Measurements from ENCODE around the gene RFC1. TPM values are rescaled to one million over a fixed set of nuclear protein-coding genes. Genes with fewer than 3 reads are reported as not detected.

Gene RFC1
- total and polyA plus RNA-seq, 2 experiments from 2014 or later = 39.5 to 46.3 TPM

GRCh38 chr4:39243462-39243861, 122.7 kb downstream of the RFC1 start:
- Histone ChIP-seq H3K36me3 (ENCODE audit: low read depth) (peaks cover 17% of the 10 kb centered on the region), H3K4me2 (ENCODE audit: unreplicated experiment) (no peak overlapping the region), H4K20me1 (ENCODE audit: insufficient read depth) (no peaks in the 10 kb centered on the region), H3K9me2 (ENCODE audit: insufficient read depth) (no peaks in the 10 kb centered on the region), H3K4me1 (ENCODE audit: insufficient read depth) (no peaks in the 10 kb centered on the region), H3F3A (ENCODE audit: insufficient read depth) (no peaks in the 10 kb centered on the region), H3K27me3 (replicated peaks; ENCODE audit: insufficient read depth) (no peaks in the 10 kb centered on the region), H3K79me2 (ENCODE audit: insufficient read depth) (no peaks in the 10 kb centered on the region), H3K4me3 (no peak overlapping the region), H3K9me3 (ENCODE audit: low read depth) (no peaks in the 10 kb centered on the region), H3K9ac (no peak overlapping the region), H3K27ac (no peak overlapping the region), H2AFZ (no peak overlapping the region)
- DNase-seq = no peak
- 95 to 99% methylated on average over 3 of the region's 3 CpGs for WGBS, 2 experiments (ENCODE audit: low coverage in 1 of 2, low lambda C conversion rate in 2 of 2, missing lambda C conversion rate in 2 of 2)
- in situ Hi-C loops (cut with MboI) = no loop called here
- TF ChIP-seq EZH2phosphoT487 (IDR thresholded peaks at IDR 0.05; ENCODE audit: insufficient read depth, low read depth) (no peak), EZH2 (IDR thresholded peaks at IDR 0.05; ENCODE audit: insufficient read depth, poor library complexity, severe bottlenecking) (no peak)

Small RNA genes within 50 kb of the gene (microRNA-seq; reads per million reads assigned to microRNA genes)
- gene MIR5591 (ENCODE audit: borderline number of aligned reads) = not detected

Small RNA genes within 50 kb of the gene (small RNA-seq; reads per million reads assigned to genes)
- gene MIR5591 (ENCODE audit: low read depth, low replicate concordance) (not detected), gene RNU6-32P (ENCODE audit: low read depth, low replicate concordance) (not detected), gene RNU6-887P (ENCODE audit: low read depth, low replicate concordance) (not detected)

Other genes with a start within 250 kb of the RFC1 start
- 23.7 and 63.7 TPM in 2 replicates for gene WDR19, start 183.8 kb downstream of the RFC1 start, total RNA-seq (2014; rRNA removed; shearing (Covaris generic))
- gene WDR19, start 183.8 kb downstream of the RFC1 start, polyA plus RNA-seq (2016; fragmentation: Nextera tagmentation; extraction: Ambion mirVana) = 15.9 and 17.3 TPM in 2 replicates
- gene KLB, start 40.6 kb upstream of the RFC1 start, total RNA-seq (2014; rRNA removed; shearing (Covaris generic)) = not detected in 2 replicates
- gene KLB, start 40.6 kb upstream of the RFC1 start, polyA plus RNA-seq (2016; fragmentation: Nextera tagmentation; extraction: Ambion mirVana) = not detected in 2 replicates
- gene RPL9, start 92.6 kb upstream of the RFC1 start, total RNA-seq (2014; rRNA removed; shearing (Covaris generic)) = 3,138 and 3,826 TPM in 2 replicates
- gene RPL9, start 92.6 kb upstream of the RFC1 start, polyA plus RNA-seq (2016; fragmentation: Nextera tagmentation; extraction: Ambion mirVana) = 588 and 627 TPM in 2 replicates
- 5.7 and 15.7 TPM in 2 replicates for gene LIAS, start 92.7 kb upstream of the RFC1 start, total RNA-seq (2014; rRNA removed; shearing (Covaris generic))
- gene LIAS, start 92.7 kb upstream of the RFC1 start, polyA plus RNA-seq (2016; fragmentation: Nextera tagmentation; extraction: Ambion mirVana) = 5.6 and 6.8 TPM in 2 replicates
- 197 and 263 TPM in 2 replicates for gene UGDH, start 161.1 kb upstream of the RFC1 start, total RNA-seq (2014; rRNA removed; shearing (Covaris generic))
- 140 and 154 TPM in 2 replicates for gene UGDH, start 161.1 kb upstream of the RFC1 start, polyA plus RNA-seq (2016; fragmentation: Nextera tagmentation; extraction: Ambion mirVana)

Data from GM23248 (cell line).